Measurements from ENCODE around the gene ATP5PF. TPM values are rescaled to one million over a fixed set of nuclear protein-coding genes. Genes with fewer than 3 reads are reported as not detected.
"Not testable (repeated sequence)": the region's sequence is repeated elsewhere in the genome, so short reads cannot be mapped to it uniquely, and the experiment has no call there.

Gene ATP5PF, protein sequence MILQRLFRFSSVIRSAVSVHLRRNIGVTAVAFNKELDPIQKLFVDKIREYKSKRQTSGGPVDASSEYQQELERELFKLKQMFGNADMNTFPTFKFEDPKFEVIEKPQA
- total RNA-seq = 152 and 161 TPM in 2 replicates

DNA sequence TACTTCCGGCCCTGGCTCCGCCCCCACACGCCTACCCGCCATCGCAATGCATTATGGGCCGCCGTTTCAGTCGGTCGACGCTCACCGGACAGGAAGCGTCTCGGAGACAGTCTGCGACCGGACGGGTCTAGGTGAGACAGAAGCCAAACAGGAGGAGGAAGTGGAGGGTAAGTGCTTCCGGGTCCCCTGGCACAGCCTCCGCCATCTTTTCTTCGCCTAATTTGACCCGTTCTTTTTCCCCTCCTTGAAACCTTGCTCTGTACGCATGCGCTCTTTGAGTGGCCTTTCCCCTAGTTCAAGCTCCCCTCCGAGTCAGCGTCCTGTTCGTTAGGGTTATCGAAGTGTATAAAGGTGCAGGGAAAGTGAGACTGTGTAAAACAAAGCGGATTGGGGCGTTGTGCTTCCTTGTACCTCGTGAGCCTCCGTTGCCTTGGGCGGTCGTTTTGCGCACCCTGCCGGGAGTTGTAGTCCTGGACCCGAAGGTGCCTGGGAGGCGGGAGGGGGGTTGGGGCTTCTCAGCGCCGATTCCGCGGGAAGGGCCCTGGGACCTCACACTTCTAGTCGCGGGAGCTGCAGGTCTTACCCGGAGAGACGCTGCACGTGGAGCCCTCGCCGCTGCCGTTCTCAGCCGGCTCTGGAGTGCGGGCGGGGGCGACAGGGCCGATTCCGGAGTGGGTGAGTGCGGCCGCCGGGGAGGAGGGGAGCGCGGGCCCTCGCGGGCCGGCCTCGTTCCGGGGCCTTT is at the start of gene ATP5PF, which contains the start of gene GABPA:
Gene ATP5PF (minus strand): TSS at position 1 of the 742 bp plus-strand sequence. CDS start 5,110 bp downstream, outside the sequence.
Gene GABPA (plus strand): TSS at position 69 of the 742 bp plus-strand sequence. CDS start 6,627 bp downstream, outside the sequence.
- H3K4me1 Mint-ChIP-seq (ENCODE audit: low read depth) = peaks cover 41% of the 10 kb centered on the region
- no peaks in the 10 kb centered on the region for H3K9me3 Mint-ChIP-seq
- peak within 1 kb of the TSS; percentile 97 for H3K4me3 Mint-ChIP-seq
- intact Hi-C loops (cut with micrococcal nuclease) = loop anchor here (1.0 to 10.0 kb wide), 12 partner anchors 26 to 1308 kb away; partner anchors contain the start of genes APP and JAM2
- peaks cover 6% of the 10 kb centered on the region for H3K36me3 Mint-ChIP-seq (ENCODE audit: low read depth)
- peak; percentile 96 for DNase-seq (ENCODE audit: low spot score)
- no peaks in the 10 kb centered on the region for H3K27me3 Mint-ChIP-seq (ENCODE audit: insufficient read depth)
- peak within 1 kb of the TSS; percentile 100 for H3K27ac Mint-ChIP-seq

DNA sequence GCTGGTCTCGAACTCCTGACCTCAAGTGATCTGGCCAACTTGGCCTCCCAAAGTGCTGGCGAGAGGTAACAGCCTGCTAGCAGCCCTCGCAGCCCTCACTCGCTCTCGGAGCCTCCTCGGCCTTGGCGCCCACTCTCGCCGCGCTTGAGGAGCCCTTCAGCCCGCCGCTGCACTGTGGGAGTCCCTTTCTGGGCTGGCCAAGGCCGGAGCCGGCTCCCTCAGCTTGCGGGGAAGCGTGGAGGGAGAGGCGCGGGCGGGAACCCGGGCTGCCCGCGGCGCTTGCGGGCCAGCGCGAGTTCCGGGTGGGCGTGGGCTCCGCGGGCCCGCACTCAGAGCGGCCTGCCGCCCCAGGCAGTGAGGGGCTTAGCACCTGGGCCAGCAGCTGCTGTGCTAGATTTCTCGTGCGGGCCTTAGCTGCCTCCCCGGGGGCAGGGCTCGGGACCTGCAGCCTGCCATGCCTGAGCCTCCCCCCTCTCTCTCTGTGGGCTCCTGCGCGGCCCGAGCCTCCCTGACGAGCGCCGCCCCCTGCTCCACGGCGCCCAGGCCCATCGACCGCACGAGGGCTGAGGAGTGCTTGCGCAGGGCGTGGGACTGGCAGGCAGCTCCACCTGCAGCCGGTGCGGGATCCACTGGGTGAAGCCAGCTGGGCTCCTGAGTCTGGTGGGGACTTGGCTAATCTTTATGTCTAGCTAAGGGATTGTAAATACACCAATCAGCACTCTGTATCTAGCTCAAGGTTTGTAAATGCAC is 43.6 kb upstream of the ATP5PF start:
- DNase-seq (ENCODE audit: low spot score); H3K4me3 Mint-ChIP-seq; H3K9me3 Mint-ChIP-seq; H3K36me3 Mint-ChIP-seq (ENCODE audit: low read depth); H3K27me3 Mint-ChIP-seq (ENCODE audit: insufficient read depth); H3K4me1 Mint-ChIP-seq (ENCODE audit: low read depth); H3K27ac Mint-ChIP-seq; intact Hi-C loops (cut with micrococcal nuclease): not testable (repeated sequence)

DNA sequence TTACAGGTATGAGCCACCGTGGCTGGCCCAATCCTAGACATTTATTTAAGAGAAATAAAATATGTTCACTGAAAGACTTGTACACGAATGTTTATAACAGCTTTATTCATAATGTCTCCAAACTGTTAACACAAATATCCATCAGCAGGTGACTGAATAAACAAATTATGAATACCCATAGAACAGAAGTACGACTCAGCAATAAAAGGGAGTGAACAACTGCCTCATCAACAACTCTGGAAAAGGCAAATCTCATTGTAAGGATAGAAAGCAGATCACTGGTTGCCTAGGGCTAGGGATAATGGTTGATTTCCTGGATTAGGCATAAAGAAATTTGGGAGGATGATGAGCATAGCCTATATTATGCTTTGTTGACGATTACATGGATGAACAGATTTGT is 41.7 kb upstream of the ATP5PF start:
- Mint-ChIP-seq H3K9me3 (no peaks in the 10 kb centered on the region), H3K4me1 (ENCODE audit: low read depth) (peaks cover 5% of the 10 kb centered on the region), H3K36me3 (ENCODE audit: low read depth) (peaks cover 3% of the 10 kb centered on the region), H3K4me3 (no peak overlapping the region), H3K27ac (no peak overlapping the region), H3K27me3 (ENCODE audit: insufficient read depth) (no peaks in the 10 kb centered on the region)
- no peak for DNase-seq (ENCODE audit: low spot score)
- intact Hi-C loops (cut with micrococcal nuclease) = no loop called here

DNA sequence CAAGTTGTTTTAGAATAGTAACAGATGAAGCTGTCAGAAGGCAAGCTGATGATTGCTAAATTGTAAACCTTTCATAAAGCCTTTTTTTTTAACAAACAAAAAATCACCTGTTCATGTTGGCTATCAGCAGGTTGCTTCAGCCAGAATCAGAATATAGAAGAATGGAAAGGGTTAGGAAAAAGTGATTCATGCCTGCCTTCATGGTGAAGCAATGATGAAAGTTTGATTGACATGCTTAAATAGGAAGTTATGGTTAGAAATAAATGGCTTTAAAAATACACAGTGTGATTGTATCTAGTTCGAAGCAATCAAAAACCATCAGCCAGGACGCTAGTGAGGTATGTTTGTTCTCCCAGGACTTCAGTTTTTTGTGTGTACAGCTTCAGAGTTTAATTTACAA is 38.0 kb upstream of the ATP5PF start:
- Mint-ChIP-seq H3K4me3 (no peak overlapping the region), H3K4me1 (ENCODE audit: low read depth) (peaks cover 5% of the 10 kb centered on the region), H3K9me3 (no peaks in the 10 kb centered on the region), H3K27ac (peak overlapping the region; percentile 23), H3K27me3 (ENCODE audit: insufficient read depth) (no peaks in the 10 kb centered on the region), H3K36me3 (ENCODE audit: low read depth) (peaks cover 16% of the 10 kb centered on the region)
- no peak for DNase-seq (ENCODE audit: low spot score)
- intact Hi-C loops (cut with micrococcal nuclease) = no loop called here

DNA sequence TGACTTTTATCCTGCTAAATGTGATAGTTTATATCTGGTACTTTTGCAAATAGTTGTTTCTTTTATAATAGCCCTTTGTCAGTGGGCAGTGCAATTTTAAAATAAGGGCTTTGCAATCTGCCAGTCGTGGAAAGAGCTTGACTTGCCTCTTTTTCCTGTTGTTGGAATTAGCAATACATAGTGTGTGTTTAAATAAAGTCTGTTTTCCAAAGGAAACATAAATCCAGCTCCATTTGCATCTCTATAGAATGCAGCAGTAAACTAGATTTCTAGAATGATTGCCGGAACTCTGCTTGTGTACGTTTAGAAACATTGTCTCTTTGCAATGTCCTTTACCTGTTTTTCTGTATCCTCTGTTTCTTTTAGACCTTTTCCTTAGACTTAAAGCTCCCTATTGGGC is 33.2 kb upstream of the ATP5PF start:
- no peak overlapping the region for H3K4me3 Mint-ChIP-seq
- no peaks in the 10 kb centered on the region for H3K9me3 Mint-ChIP-seq
- no peaks in the 10 kb centered on the region for H3K27me3 Mint-ChIP-seq (ENCODE audit: insufficient read depth)
- peaks cover 3% of the 10 kb centered on the region for H3K4me1 Mint-ChIP-seq (ENCODE audit: low read depth)
- DNase-seq (ENCODE audit: low spot score) = no peak
- intact Hi-C loops (cut with micrococcal nuclease) = no loop called here
- H3K36me3 Mint-ChIP-seq (ENCODE audit: low read depth) = peaks cover 44% of the 10 kb centered on the region
- H3K27ac Mint-ChIP-seq = no peak overlapping the region

DNA sequence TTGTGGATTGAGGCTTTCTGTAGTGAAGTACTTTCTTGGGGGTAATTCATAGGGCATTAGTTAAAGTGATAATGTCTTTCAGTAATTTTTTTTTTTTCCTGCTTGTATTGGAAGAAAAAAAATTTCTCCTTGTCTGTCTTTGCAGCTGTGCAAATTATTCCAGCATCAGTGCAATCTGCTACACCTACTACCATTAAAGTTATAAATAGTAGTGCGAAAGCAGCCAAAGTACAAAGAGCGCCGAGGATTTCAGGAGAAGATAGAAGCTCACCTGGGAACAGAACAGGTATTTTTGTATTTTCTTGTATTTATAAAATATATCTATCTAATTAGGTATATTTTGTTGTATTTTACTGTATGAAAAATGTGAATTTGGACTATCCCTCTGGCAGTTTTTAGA is 29.4 kb upstream of the ATP5PF start:
- no peak overlapping the region for H3K4me3 Mint-ChIP-seq
- H3K4me1 Mint-ChIP-seq (ENCODE audit: low read depth) = peaks cover 17% of the 10 kb centered on the region
- H3K27me3 Mint-ChIP-seq (ENCODE audit: insufficient read depth) = no peaks in the 10 kb centered on the region
- DNase-seq (ENCODE audit: low spot score) = no peak
- intact Hi-C loops (cut with micrococcal nuclease) = no loop called here
- H3K27ac Mint-ChIP-seq = no peak overlapping the region
- peaks cover 47% of the 10 kb centered on the region for H3K36me3 Mint-ChIP-seq (ENCODE audit: low read depth)
- H3K9me3 Mint-ChIP-seq = no peaks in the 10 kb centered on the region

DNA sequence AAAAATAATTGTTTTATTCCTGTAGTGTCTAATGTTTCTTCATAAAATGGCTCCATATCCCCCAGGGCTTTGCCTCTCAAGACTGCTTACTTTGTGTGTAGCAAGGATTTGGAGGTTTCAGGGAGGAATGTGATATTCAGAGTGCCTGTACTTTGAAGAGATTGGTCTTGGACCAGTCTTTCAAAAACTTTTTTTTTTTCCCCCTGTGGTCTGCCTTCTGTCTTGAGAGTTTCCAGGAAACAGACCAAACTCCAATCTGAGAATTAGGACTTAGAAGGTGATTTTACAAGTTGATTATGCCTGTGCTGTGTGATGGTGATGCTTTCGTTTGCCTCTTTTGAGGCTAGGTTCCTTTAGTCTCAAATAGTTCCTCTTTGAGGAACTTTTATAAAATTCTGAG is 26.0 kb upstream of the ATP5PF start:
- peaks cover 31% of the 10 kb centered on the region for H3K4me1 Mint-ChIP-seq (ENCODE audit: low read depth)
- H3K9me3 Mint-ChIP-seq = no peaks in the 10 kb centered on the region
- no peak overlapping the region for H3K4me3 Mint-ChIP-seq
- H3K36me3 Mint-ChIP-seq (ENCODE audit: low read depth) = peaks cover 41% of the 10 kb centered on the region
- no peaks in the 10 kb centered on the region for H3K27me3 Mint-ChIP-seq (ENCODE audit: insufficient read depth)
- H3K27ac Mint-ChIP-seq = peak overlapping the region; percentile 11
- no peak for DNase-seq (ENCODE audit: low spot score)
- intact Hi-C loops (cut with micrococcal nuclease) = no loop called here

DNA sequence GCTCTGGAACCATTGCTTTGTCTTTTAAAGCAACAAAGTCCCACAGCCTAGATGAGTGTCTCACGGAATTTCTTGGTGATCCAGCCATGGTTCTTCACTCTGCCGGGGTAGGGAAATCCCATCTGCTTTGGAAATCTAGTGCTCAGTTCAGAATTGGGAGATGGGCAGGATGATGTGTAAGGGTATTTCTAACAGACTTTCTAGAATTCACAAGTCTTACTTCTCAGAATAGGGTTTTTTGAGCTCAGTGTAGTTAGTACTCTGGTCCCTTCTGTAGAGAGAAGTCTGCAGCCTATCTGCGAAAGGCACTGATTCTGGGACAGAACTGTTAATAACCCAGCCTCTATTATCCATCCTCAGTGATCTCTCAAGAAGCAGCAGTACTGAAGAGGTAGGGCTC is 25.4 kb upstream of the ATP5PF start:
- Mint-ChIP-seq H3K4me1 (ENCODE audit: low read depth) (peaks cover 37% of the 10 kb centered on the region), H3K9me3 (no peaks in the 10 kb centered on the region), H3K27me3 (ENCODE audit: insufficient read depth) (no peaks in the 10 kb centered on the region), H3K4me3 (no peak overlapping the region), H3K27ac (no peak overlapping the region), H3K36me3 (ENCODE audit: low read depth) (peaks cover 38% of the 10 kb centered on the region)
- intact Hi-C loops (cut with micrococcal nuclease) = no loop called here
- DNase-seq (ENCODE audit: low spot score) = no peak

DNA sequence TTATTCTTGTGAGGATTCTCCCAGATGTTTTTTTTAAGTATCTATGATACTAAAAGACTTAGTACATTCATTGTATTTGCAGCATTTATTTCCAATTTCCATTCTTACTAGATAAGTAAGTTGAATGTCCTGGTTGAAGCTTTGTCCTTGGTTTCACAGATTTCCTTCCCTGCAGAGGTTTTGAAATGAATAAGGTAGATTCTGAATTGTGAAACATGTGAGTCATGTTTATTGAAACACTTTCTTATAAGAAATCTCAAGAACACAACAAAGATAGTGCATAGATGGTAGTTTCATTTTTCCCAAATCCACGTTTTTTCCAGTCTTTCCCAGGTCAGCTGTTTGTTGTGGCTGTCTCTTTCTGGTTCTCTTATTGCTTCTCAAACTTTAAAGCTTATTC is 24.9 kb upstream of the ATP5PF start:
- H3K4me1 Mint-ChIP-seq (ENCODE audit: low read depth) = peaks cover 37% of the 10 kb centered on the region
- no peaks in the 10 kb centered on the region for H3K27me3 Mint-ChIP-seq (ENCODE audit: insufficient read depth)
- no peak for DNase-seq (ENCODE audit: low spot score)
- intact Hi-C loops (cut with micrococcal nuclease) = no loop called here
- H3K36me3 Mint-ChIP-seq (ENCODE audit: low read depth) = peaks cover 37% of the 10 kb centered on the region
- H3K27ac Mint-ChIP-seq = peak overlapping the region; percentile 8
- H3K4me3 Mint-ChIP-seq = no peak overlapping the region
- no peaks in the 10 kb centered on the region for H3K9me3 Mint-ChIP-seq

DNA sequence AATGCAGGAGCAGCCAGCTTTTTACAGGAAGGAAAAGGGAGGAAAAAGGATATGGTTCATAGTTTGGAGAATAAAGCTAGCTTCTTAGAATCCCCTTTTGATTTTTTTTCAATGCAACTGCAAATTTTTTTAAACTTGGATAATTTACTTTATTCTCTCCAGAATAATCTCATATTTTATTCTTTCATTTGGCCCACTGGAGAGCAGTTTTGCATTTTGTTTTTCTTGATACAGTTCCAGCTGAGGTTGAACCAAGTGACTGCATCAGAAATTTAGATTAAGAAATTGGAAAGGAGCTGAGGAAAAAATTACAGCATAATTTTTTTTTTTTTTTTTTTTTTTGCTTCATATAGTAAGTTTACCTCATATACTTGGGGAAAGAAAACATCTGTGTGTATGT is 22.8 kb upstream of the ATP5PF start:
- peaks cover 38% of the 10 kb centered on the region for H3K4me1 Mint-ChIP-seq (ENCODE audit: low read depth)
- H3K27ac Mint-ChIP-seq = no peak overlapping the region
- H3K27me3 Mint-ChIP-seq (ENCODE audit: insufficient read depth) = no peaks in the 10 kb centered on the region
- intact Hi-C loops (cut with micrococcal nuclease) = loop anchor here (2.0 kb wide), 1 partner anchor 21 kb away; no protein-coding TSS in a partner anchor
- H3K36me3 Mint-ChIP-seq (ENCODE audit: low read depth) = peaks cover 42% of the 10 kb centered on the region
- DNase-seq (ENCODE audit: low spot score) = no peak
- H3K4me3 Mint-ChIP-seq = no peak overlapping the region
- no peaks in the 10 kb centered on the region for H3K9me3 Mint-ChIP-seq

DNA sequence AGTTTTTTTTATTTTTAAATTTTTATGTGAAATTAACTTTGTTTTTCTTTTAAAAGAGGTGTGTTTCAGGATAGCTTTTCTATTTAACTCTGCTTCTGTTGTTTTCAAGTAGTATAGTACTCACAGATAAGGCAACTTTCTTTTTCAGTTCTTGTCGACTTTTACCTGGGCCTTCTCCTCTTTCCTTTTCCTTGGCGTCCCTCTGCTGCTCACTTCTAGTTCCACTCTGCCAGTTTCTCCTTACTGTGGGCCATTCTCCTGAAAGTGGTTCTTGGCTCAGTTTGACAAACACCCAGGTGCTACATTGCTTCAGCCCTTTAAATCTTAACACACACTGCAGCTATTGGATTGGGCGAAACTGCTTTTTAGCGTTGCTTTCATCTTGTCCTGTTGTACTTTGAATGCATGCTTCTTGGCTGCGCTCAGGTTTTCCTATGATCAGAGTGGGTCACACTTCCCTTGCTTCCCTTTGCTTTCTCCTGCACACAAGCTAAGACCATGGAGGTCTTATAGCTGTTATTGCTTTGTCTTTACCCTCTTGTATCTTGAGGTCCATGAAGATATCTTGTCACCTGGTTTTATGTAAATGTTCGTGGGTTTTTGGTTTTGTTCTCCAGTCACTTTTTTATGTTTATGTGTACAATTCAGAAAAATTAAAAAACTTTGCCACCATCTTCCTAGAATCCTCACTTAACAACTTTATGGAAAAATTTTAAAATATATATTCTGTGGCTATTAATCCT is 21.7 kb upstream of the ATP5PF start:
- Mint-ChIP-seq H3K4me3 (no peak overlapping the region), H3K27ac (peak overlapping the region; percentile 1), H3K4me1 (ENCODE audit: low read depth) (peaks cover 41% of the 10 kb centered on the region), H3K36me3 (ENCODE audit: low read depth) (peaks cover 44% of the 10 kb centered on the region), H3K27me3 (ENCODE audit: insufficient read depth) (no peaks in the 10 kb centered on the region), H3K9me3 (no peaks in the 10 kb centered on the region)
- intact Hi-C loops (cut with micrococcal nuclease) = loop anchor here (2.0 kb wide), 1 partner anchor 20 kb away; no protein-coding TSS in a partner anchor
- DNase-seq (ENCODE audit: low spot score) = no peak

DNA sequence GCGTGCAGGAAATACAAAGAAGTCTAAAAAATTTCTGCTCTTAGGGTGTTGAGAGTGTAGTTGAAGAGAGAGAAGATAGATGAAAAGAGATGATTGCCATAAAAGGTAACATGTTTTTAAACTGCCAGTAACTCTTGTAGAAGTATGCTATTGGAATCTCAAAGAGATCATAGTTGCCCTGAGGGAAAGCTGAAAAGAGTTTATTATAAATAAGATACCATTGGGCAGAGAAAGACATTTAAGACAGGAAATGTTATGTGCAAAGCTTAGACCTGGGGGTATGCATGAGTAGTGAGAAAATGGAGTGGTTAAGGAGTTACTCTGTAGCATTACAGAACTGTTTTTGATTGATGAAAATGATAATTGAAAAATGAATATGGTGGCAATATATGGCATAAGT is 17.7 kb upstream of the ATP5PF start:
- H3K9me3 Mint-ChIP-seq = no peaks in the 10 kb centered on the region
- peaks cover 35% of the 10 kb centered on the region for H3K36me3 Mint-ChIP-seq (ENCODE audit: low read depth)
- no peak overlapping the region for H3K4me3 Mint-ChIP-seq
- H3K27ac Mint-ChIP-seq = no peak overlapping the region
- H3K4me1 Mint-ChIP-seq (ENCODE audit: low read depth) = peaks cover 32% of the 10 kb centered on the region
- intact Hi-C loops (cut with micrococcal nuclease) = no loop called here
- DNase-seq (ENCODE audit: low spot score) = no peak
- H3K27me3 Mint-ChIP-seq (ENCODE audit: insufficient read depth) = no peaks in the 10 kb centered on the region

All from activated T-helper 1 cell treated with anti-CD3 and anti-CD28 coated beads, Interleukin-12 subunit alpha, Interleukin-12 subunit beta, Interleukin-2, Interleukin-4 antibody, amounts not matched to agents 30 ng/mL and 10 ng/mL and 1 ng/mL, durations not matched to agents 14 hours and 24 hours and 36 hours (primary cell).